Breast epithelium (tissue), 3 donors: ENCODE results near the gene TMEM163.

Experiments
- POLR2A ChIP-seq: fragments of 450-650 bp; IDR thresholded peaks from one replicate; pipeline ENCODE4 v1.6.1; 2016; ENCODE audit warnings: antibody characterized with exemption, mild to moderate bottlenecking, moderate library complexity
- POLR2AphosphoS5 ChIP-seq, 3 donors: sonication (generic); formaldehyde crosslinking; IDR thresholded peaks; one replicate each; pipeline ENCODE4 v1.6.1; 2017; ENCODE audit warnings: antibody characterized with exemption in 3 of 3
- TF ChIP-seq, protein P1 (sequence below), 3 donors: fragments of 450-650 bp; IDR thresholded peaks; one replicate each; pipeline ENCODE4 v1.5.1; 2016 to 2017; ENCODE audit warnings: antibody characterized with exemption in 3 of 3, mild to moderate bottlenecking in 3 of 3, moderate library complexity in 3 of 3

DNA sequence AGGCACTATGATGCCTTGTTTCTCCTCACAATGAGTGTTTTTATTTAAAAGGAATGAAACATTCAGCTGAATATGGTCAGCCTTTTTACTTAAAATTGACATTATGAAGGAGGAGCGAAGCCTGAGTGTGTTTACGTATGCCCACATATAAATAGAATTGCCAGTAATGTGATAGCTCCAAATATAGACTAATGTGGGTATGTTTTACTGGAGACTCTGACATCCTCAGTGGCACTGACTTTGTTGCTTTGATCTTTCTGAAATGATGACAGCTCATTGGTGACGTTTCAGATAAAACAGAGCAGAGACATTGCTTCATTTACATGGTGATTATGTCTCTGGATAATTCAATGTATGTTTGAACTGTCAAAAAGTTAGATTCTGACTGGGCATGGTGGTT lies 297.9 kb downstream of the TMEM163 start:
- TF ChIP-seq, protein P1, sequence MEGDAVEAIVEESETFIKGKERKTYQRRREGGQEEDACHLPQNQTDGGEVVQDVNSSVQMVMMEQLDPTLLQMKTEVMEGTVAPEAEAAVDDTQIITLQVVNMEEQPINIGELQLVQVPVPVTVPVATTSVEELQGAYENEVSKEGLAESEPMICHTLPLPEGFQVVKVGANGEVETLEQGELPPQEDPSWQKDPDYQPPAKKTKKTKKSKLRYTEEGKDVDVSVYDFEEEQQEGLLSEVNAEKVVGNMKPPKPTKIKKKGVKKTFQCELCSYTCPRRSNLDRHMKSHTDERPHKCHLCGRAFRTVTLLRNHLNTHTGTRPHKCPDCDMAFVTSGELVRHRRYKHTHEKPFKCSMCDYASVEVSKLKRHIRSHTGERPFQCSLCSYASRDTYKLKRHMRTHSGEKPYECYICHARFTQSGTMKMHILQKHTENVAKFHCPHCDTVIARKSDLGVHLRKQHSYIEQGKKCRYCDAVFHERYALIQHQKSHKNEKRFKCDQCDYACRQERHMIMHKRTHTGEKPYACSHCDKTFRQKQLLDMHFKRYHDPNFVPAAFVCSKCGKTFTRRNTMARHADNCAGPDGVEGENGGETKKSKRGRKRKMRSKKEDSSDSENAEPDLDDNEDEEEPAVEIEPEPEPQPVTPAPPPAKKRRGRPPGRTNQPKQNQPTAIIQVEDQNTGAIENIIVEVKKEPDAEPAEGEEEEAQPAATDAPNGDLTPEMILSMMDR (IDR thresholded peaks at IDR 0.05): no peak
- no peak for TF ChIP-seq POLR2A
- no peak for TF ChIP-seq POLR2AphosphoS5 (IDR thresholded peaks at IDR 0.05)
